Jurkat, Clone E6-1 (cell line): ENCODE results near the gene TNFRSF25.
A peak's percentile ranks its signal among the peaks of the same experiment; 100 is the strongest.
"Not testable (repeated sequence)": the region's sequence is repeated elsewhere in the genome, so short reads cannot be mapped to it uniquely, and the experiment has no call there.

Source experiments
- DNase-seq: peaks from one replicate; pipeline ENCODE4 v3.0.0-alpha.2; 2011; ENCODE audit warnings: low read depth, low spot score
- H3K4me3 ChIP-seq: 2 replicates; pipeline ENCODE4 v1.5.1; 2011; ENCODE audit warnings: mild to moderate bottlenecking, low read length, control low read depth, moderate library complexity

TNFRSF25 gene

GRCh38 chr1:6503884-6504602 is 38.1 kb upstream of the TNFRSF25 start:
- no peak for DNase-seq

GRCh38 chr1:6502000-6502891 is 36.3 kb upstream of the TNFRSF25 start:
- DNase-seq = no peak
- no peak overlapping the region for H3K4me3 ChIP-seq

More at GRCh38 chr1:6503884-6504602, 38.1 kb upstream of the TNFRSF25 start:
- H3K4me3 ChIP-seq = no peak overlapping the region

GRCh38 chr1:6501279-6501813 is 35.4 kb upstream of the TNFRSF25 start:
- DNase-seq = no peak
- no peak overlapping the region for H3K4me3 ChIP-seq

- no peak for DNase-seq
- H3K4me3 ChIP-seq = no peak overlapping the region
These were observed 34.7 kb upstream of the TNFRSF25 start for GRCh38 chr1:6500544-6501278.

- no peak for DNase-seq
These were observed 33.3 kb upstream of the TNFRSF25 start for GRCh38 chr1:6499296-6499695.

GRCh38 chr1:6498576-6499111 is 32.7 kb upstream of the TNFRSF25 start:
- no peak overlapping the region for H3K4me3 ChIP-seq
- DNase-seq = no peak

More at GRCh38 chr1:6499296-6499695, 33.3 kb upstream of the TNFRSF25 start:
- H3K4me3 ChIP-seq = no peak overlapping the region

- no peak for DNase-seq
- H3K4me3 ChIP-seq = peak overlapping the region; percentile 59
These were observed 32.0 kb upstream of the TNFRSF25 start for GRCh38 chr1:6497867-6498575.

GRCh38 chr1:6497215-6497866 is 31.4 kb upstream of the TNFRSF25 start:
- DNase-seq = peak; percentile 30
- H3K4me3 ChIP-seq = peak overlapping the region; percentile 59

GRCh38 chr1:6496890-6497214 is 30.9 kb upstream of the TNFRSF25 start:
- no peak for DNase-seq
- H3K4me3 ChIP-seq = peak overlapping the region; percentile 15; the same call in 1 of the 2 replicates

- H3K4me3 ChIP-seq = no peak overlapping the region
- no peak for DNase-seq
These were observed 30.4 kb upstream of the TNFRSF25 start for GRCh38 chr1:6496365-6496721.

GRCh38 chr1:6495540-6496364 is 29.8 kb upstream of the TNFRSF25 start:
- DNase-seq = no peak
- no peak overlapping the region for H3K4me3 ChIP-seq

GRCh38 chr1:6495041-6495441 is 29.1 kb upstream of the TNFRSF25 start:
- DNase-seq = peak; percentile 47
- no peak overlapping the region for H3K4me3 ChIP-seq

- no peak overlapping the region for H3K4me3 ChIP-seq
These were observed 28.7 kb upstream of the TNFRSF25 start for GRCh38 chr1:6494627-6495026.

GRCh38 chr1:6493834-6494223 is 27.9 kb upstream of the TNFRSF25 start:
- H3K4me3 ChIP-seq, DNase-seq: not testable (repeated sequence)

More at GRCh38 chr1:6494627-6495026, 28.7 kb upstream of the TNFRSF25 start:
- no peak for DNase-seq

- no peak for DNase-seq
- H3K4me3 ChIP-seq = no peak overlapping the region
These were observed 26.0 kb upstream of the TNFRSF25 start for GRCh38 chr1:6491966-6492365.

GRCh38 chr1:6491480-6491962 is 25.5 kb upstream of the TNFRSF25 start, which contains the start of gene PLEKHG5:
PLEKHG5 (minus strand) TSS chr1:6491667; CDS start chr1:6477571, 14,096 bp downstream.
- no peak for DNase-seq
- H3K4me3 ChIP-seq = peak within 1 kb of the TSS; percentile 80

- no peak for DNase-seq
These were observed 25.1 kb upstream of the TNFRSF25 start for GRCh38 chr1:6491081-6491449.

More at GRCh38 chr1:6491081-6491449, 25.1 kb upstream of the TNFRSF25 start:
- peak overlapping the region; percentile 80 for H3K4me3 ChIP-seq
